Vagina (tissue), 2 donors: ENCODE measurements around the gene KNCN.

Experiments
- POLR2A ChIP-seq, 2 donors: fragments of 450-650 bp; IDR thresholded peaks; one replicate each; pipeline ENCODE4 v1.6.1; 2017; ENCODE audit warnings: antibody characterized with exemption in 2 of 2, mild to moderate bottlenecking in 2 of 2, moderate library complexity in 2 of 2
- TF ChIP-seq, protein P1 (sequence below), 3 experiments: fragments of 450-650 bp in 2 of 3; fragments of 200-600 bp in 1 of 3; sonication (generic) in 1 of 3; IDR thresholded peaks; one replicate each; pipeline ENCODE4 v1.5.1; 2017 to 2019; ENCODE audit warnings: antibody characterized with exemption in 3 of 3, mild to moderate bottlenecking in 2 of 3, moderate library complexity in 2 of 3

DNA sequence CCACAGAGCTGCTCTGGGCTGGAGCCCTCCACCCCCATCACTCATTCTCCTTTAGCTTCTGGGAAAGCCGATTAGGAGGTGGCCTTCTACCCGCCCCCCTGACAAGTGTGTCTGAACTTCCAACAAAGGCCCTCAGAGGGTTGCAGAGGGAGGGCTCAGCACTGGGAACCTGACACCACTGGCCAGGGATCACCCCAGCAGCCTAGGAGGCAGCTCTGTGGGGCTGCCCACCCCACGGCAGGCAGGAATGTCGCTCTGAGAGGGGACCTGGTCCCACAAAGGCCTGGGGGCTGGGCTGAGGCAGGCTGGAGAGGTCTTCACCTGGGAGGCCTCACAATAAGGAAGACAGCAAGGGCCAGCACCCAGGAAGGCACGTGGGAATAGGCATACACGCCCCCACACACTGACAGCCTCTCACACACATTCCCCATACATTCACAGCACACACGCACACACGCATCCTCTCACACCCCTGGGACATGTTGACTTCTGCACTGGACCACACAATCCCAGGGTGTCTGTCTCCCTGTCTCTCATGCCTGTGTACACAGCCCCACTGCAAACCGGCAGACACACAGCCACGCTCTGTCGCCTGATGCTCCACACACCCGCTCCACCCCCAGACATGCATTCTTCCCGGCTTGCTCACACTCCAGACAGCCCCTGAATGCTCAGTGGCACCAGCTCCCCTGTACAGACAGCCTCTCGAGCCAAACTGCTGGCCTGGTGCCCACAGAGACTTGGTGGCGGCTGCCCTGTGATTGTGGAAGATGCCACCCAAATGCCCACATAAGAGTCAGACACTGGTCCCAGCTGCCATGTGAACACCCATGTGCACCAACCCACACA, 31.2 kb downstream of the KNCN start:
- TF ChIP-seq, protein P1, sequence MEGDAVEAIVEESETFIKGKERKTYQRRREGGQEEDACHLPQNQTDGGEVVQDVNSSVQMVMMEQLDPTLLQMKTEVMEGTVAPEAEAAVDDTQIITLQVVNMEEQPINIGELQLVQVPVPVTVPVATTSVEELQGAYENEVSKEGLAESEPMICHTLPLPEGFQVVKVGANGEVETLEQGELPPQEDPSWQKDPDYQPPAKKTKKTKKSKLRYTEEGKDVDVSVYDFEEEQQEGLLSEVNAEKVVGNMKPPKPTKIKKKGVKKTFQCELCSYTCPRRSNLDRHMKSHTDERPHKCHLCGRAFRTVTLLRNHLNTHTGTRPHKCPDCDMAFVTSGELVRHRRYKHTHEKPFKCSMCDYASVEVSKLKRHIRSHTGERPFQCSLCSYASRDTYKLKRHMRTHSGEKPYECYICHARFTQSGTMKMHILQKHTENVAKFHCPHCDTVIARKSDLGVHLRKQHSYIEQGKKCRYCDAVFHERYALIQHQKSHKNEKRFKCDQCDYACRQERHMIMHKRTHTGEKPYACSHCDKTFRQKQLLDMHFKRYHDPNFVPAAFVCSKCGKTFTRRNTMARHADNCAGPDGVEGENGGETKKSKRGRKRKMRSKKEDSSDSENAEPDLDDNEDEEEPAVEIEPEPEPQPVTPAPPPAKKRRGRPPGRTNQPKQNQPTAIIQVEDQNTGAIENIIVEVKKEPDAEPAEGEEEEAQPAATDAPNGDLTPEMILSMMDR (IDR thresholded peaks at IDR 0.05): no peak
- no peak for TF ChIP-seq POLR2A (IDR thresholded peaks at IDR 0.05)
